C4-2B (cell line): ENCODE data around the gene MYO9B.

Source experiments
- ZFX ChIP-seq: fragments of 450-650 bp; IDR thresholded peaks from 2 replicates; pipeline ENCODE4 v1.6.1; 2017
- TF ChIP-seq, protein P1 (sequence below): fragments of 450-650 bp; conservative IDR thresholded peaks from 2 replicates; pipeline ENCODE4 v1.5.1; 2017; ENCODE audit warnings: mild to moderate bottlenecking

GRCh38 chr19:17242431-17243208, 167.0 kb downstream of the MYO9B start:
- TF ChIP-seq, protein P1, sequence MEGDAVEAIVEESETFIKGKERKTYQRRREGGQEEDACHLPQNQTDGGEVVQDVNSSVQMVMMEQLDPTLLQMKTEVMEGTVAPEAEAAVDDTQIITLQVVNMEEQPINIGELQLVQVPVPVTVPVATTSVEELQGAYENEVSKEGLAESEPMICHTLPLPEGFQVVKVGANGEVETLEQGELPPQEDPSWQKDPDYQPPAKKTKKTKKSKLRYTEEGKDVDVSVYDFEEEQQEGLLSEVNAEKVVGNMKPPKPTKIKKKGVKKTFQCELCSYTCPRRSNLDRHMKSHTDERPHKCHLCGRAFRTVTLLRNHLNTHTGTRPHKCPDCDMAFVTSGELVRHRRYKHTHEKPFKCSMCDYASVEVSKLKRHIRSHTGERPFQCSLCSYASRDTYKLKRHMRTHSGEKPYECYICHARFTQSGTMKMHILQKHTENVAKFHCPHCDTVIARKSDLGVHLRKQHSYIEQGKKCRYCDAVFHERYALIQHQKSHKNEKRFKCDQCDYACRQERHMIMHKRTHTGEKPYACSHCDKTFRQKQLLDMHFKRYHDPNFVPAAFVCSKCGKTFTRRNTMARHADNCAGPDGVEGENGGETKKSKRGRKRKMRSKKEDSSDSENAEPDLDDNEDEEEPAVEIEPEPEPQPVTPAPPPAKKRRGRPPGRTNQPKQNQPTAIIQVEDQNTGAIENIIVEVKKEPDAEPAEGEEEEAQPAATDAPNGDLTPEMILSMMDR, result no peak
- no peak for TF ChIP-seq ZFX
